DOHH2 (cell line): Measurements from ENCODE around the gene RASL12.
A peak's percentile ranks its signal among the peaks of the same experiment; 100 is the strongest.

ENCODE experiments used
- H3F3A ChIP-seq: fragments of 200-600 bp; sonication (generic), shearing (Covaris generic); 2 replicates; pipeline ENCODE4 v1.6.0; 2016; ENCODE audit warnings: antibody characterized with exemption, mild to moderate bottlenecking; ENCODE audit not compliant: control insufficient read depth, insufficient read depth
- H3K27ac ChIP-seq: fragments of 200-600 bp; sonication (generic); 2 replicates; pipeline ENCODE4 v1.5.1; 2014; ENCODE audit warnings: low read depth, mild to moderate bottlenecking, low read length, moderate library complexity
- H3K27me3 ChIP-seq: fragments of 200-600 bp; sonication (generic); 2 replicates; pipeline ENCODE4 v1.6.1; 2014; ENCODE audit warnings: mild to moderate bottlenecking, low read length, mixed read lengths; ENCODE audit not compliant: control insufficient read depth
- H3K36me3 ChIP-seq: fragments of 200-600 bp; sonication (generic); 2 replicates; pipeline ENCODE4 v1.6.1; 2014; ENCODE audit warnings: mild to moderate bottlenecking, low read length, moderate library complexity, mixed read lengths; ENCODE audit not compliant: control insufficient read depth
- H3K4me1 ChIP-seq: fragments of 200-600 bp; sonication (generic); 2 replicates; pipeline ENCODE4 v1.6.1; 2014; ENCODE audit warnings: mild to moderate bottlenecking, low read length, mixed read lengths; ENCODE audit not compliant: control insufficient read depth
- H3K4me2 ChIP-seq: fragments of 200-600 bp; sonication (generic); 2 replicates; pipeline ENCODE4 v1.6.0; 2014; ENCODE audit warnings: mild to moderate bottlenecking, low read length, moderate library complexity
- H3K4me3 ChIP-seq: fragments of 200-600 bp; sonication (generic); 2 replicates; pipeline ENCODE4 v1.5.1; 2014; ENCODE audit warnings: mild to moderate bottlenecking, low read length, mixed read lengths
- H3K79me2 ChIP-seq: fragments of 200-600 bp; sonication (generic); 2 replicates; pipeline ENCODE4 v1.6.1; 2014; ENCODE audit warnings: mild to moderate bottlenecking, low read length, mixed read lengths; ENCODE audit not compliant: control insufficient read depth
- H3K9me2 ChIP-seq: fragments of 200-600 bp; sonication (generic); replicated peaks from 2 replicates; pipeline ENCODE4 v1.6.1; 2014; ENCODE audit warnings: mild to moderate bottlenecking, low read length, mixed read lengths; ENCODE audit not compliant: control insufficient read depth
- H3K9me3 ChIP-seq: fragments of 200-600 bp; sonication (generic); 2 replicates; pipeline ENCODE4 v1.6.1; 2014; ENCODE audit warnings: antibody characterized with exemption, low read length, mixed read lengths; ENCODE audit not compliant: control insufficient read depth, insufficient read depth
- H4K20me1 ChIP-seq: fragments of 200-600 bp; sonication (generic); 2 replicates; pipeline ENCODE4 v1.6.0; 2014; ENCODE audit warnings: low read depth, mild to moderate bottlenecking, antibody characterized with exemption, low read length, moderate library complexity; ENCODE audit not compliant: control insufficient read depth, insufficient read depth
- CTCF ChIP-seq: fragments of 200-600 bp; sonication (generic); IDR thresholded peaks from one replicate; pipeline ENCODE4 v1.5.1; 2014; ENCODE audit warnings: antibody characterized with exemption, mild to moderate bottlenecking, low read depth, low read length; ENCODE audit not compliant: poor library complexity, severe bottlenecking
- EZH2phosphoT487 ChIP-seq: fragments of 200-600 bp; sonication (generic); IDR thresholded peaks from 2 replicates; pipeline ENCODE4 v1.6.1; 2017; ENCODE audit warnings: borderline replicate concordance, mild to moderate bottlenecking, antibody characterized with exemption, low read length, moderate library complexity, mixed read lengths

The RASL12 gene

GRCh38 chr15:65072617-65073016 is 4.8 kb upstream of the RASL12 start:
- no peaks in the 10 kb centered on the region for H3K27me3 ChIP-seq
- H3F3A ChIP-seq, result no peaks in the 10 kb centered on the region
- H3K36me3 ChIP-seq, result no peaks in the 10 kb centered on the region
- no peaks in the 10 kb centered on the region for H3K79me2 ChIP-seq
- H3K4me2 ChIP-seq, result no peak overlapping the region
- H4K20me1 ChIP-seq, result no peaks in the 10 kb centered on the region
- TF ChIP-seq EZH2phosphoT487, result no peak
- TF ChIP-seq CTCF, result no peak
- H3K4me3 ChIP-seq, result no peak overlapping the region
- no peaks in the 10 kb centered on the region for H3K9me2 ChIP-seq
- H3K4me1 ChIP-seq, result peaks cover 11% of the 10 kb centered on the region
- H3K27ac ChIP-seq, result no peak overlapping the region
- no peaks in the 10 kb centered on the region for H3K9me3 ChIP-seq

GRCh38 chr15:65072027-65072426 is 4.2 kb upstream of the RASL12 start:
- Histone ChIP-seq H4K20me1 (no peaks in the 10 kb centered on the region), H3K79me2 (no peaks in the 10 kb centered on the region), H3K27me3 (peaks cover under 1% of the 10 kb centered on the region; the same call in 1 of the 2 replicates), H3K27ac (no peak overlapping the region), H3K4me2 (peak overlapping the region; percentile 22), H3K4me1 (peaks cover 11% of the 10 kb centered on the region), H3K4me3 (no peak overlapping the region), H3K36me3 (no peaks in the 10 kb centered on the region), H3K9me2 (no peaks in the 10 kb centered on the region), H3K9me3 (no peaks in the 10 kb centered on the region), H3F3A (no peaks in the 10 kb centered on the region)
- no peak for TF ChIP-seq EZH2phosphoT487
- TF ChIP-seq CTCF, result no peak

- no peak for TF ChIP-seq CTCF
- no peak for TF ChIP-seq EZH2phosphoT487
- Histone ChIP-seq H3K36me3 (no peaks in the 10 kb centered on the region), H3K27me3 (peaks cover 2% of the 10 kb centered on the region; the same call in 1 of the 2 replicates), H3K27ac (no peak overlapping the region), H3K79me2 (no peaks in the 10 kb centered on the region), H3K9me2 (no peaks in the 10 kb centered on the region), H3F3A (no peaks in the 10 kb centered on the region), H3K9me3 (no peaks in the 10 kb centered on the region), H3K4me3 (no peak overlapping the region), H3K4me1 (peaks cover 11% of the 10 kb centered on the region), H3K4me2 (no peak overlapping the region), H4K20me1 (no peaks in the 10 kb centered on the region)
Observed at GRCh38 chr15:65071381-65071811, 3.6 kb upstream of the RASL12 start.
